ENCODE data around the gene AATK.

AATK gene

DNA sequence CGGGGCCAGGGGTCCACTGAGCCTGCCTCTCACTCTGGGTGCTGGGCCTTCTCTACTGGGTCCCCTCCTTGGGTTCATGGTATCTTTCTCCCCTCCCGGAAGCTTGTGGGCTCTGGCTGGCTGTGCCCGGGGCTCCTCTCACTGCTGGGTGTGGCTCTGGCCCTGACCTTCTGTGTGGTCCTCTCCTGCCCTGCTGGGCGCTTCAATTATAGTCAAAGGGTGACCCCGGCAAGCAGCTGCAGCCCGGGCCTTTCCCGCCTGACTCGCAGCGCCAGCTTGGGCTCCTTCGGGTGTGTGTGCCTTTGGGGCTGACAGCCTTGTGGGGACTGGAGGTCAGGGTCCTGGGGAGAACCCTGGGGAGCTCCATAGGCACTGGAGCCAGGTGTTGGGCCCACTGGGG lies 55.0 kb downstream of the AATK start:
- no peak for DNase-seq

DNA sequence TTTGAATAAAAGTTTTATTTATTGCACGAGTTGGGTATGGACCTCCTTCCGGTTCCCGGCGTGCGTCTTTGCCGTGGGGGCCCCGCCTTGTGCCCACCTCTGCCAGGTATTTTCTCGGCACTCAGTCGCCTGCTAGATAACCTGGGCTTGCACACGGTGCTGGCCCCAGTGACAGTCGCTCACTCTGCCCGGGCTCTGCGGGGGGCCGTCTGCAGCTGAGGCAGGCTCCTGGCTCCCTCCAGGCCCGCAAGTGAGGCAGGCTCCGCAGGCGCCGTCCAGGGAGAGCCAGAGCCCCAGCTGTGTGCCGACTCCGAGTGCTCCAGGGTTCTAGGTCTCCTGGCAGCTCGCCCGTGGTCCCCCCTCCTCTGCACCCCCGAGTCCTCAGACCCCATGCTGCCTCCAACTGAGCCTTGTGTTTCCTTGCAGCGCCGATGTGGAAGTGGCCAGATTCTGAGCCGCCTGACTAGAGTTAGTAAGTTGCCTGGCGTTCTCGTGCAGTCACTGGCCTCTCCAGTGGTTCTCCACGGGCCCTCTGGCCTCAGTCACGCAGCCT lies 55.5 kb downstream of the AATK start:
- DNase-seq: no peak

DNA sequence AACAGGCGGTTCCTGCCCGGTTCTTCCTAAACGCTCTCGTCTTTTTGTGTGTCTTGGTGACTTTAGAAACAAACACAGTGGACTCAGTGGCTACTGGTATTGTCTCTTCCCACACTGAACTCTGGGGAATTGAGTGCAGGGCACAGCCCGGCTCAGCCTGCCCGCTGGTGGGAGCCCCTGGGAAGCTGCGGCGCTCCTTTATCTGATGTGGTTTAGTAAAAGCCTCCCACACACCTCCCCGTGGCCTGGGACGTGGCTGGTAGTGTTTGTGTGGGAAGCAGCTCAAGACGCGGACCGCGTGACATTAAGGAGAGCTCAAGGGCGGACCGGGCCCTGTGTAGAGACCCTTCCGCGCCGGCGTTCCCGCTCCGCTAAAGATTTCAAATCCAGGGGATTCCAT lies 56.1 kb downstream of the AATK start:
- no peak for DNase-seq

DNA sequence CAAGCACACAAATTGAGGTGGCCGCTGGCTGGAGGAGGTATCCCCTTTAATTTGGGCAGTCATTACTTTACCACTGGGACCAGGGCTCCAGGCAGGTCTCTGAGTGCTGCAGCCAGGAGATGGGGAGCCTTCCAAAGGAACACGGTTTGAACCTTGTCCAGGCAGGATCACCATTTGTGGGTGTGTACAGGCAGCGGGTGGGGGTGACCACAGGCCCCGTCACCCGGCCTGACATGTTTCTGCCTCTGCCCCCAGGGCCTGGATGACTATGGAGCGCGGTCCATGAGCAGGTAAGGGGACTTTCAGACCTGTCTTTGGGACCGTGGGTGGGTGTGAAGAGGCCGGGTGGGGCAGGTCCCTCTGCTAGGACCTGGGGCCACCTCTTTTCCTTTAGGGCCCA lies 57.8 kb downstream of the AATK start:
- no peak for DNase-seq

DNA sequence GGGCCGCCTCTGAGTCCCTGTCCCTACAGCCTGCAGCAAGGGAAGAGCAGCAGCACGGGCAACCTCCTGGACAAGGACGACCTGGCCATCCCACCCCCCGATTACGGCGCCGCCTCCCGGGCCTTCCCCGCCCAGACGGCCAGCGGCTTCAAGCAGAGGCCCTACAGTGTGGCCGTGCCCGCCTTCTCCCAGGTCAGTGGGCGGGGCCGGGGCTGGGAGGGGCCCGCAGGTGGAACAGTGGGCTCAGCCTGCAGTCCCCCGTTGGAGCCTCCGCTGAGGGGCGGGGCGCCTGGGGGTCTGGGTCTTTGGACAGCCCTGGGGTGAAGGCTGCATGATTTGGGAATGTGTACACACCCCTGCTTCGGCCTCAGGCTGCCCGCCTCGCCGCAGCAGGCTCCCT lies 59.3 kb downstream of the AATK start:
- no peak for DNase-seq

DNA sequence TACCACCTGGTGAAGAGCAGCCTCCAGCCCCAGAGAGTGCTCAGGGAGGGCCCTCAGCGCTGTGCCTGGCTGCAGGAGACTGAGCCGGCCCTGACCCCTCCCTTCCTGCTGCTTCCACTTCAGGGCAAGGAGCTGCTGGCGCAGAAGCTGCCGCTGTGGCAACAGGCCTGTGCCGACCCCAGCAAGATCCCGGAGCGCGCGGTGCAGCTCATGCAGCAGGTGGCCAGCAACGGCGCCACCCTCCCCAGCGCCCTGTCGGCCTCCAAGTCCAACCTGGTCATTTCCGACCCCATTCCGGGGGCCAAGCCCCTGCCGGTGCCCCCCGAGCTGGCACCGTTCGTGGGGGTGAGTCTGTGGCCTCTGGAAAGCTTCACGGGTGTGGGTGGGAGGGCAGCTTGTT lies 62.6 kb downstream of the AATK start:
- no peak for DNase-seq

DNA sequence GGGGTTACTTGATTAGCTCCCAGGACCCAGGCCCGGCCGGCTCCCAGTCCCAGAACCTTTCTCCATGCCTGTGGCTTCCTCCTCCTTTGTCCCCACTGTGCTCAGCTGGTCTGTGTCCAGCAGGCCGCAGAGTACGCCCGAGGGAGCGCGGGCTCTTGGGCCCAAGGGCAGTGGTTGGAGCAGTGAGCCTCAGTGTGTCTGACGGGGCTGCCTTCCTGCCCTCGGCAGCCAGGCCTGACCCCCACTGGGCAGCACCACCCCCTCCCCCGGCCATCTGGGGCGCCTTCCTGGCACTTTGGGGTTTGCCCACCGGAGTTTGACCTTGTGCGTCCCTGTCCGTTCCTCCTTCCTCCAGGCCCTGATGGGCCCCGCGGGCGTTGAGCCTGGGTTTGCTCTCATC lies 63.2 kb downstream of the AATK start:
- DNase-seq: no peak

DNA sequence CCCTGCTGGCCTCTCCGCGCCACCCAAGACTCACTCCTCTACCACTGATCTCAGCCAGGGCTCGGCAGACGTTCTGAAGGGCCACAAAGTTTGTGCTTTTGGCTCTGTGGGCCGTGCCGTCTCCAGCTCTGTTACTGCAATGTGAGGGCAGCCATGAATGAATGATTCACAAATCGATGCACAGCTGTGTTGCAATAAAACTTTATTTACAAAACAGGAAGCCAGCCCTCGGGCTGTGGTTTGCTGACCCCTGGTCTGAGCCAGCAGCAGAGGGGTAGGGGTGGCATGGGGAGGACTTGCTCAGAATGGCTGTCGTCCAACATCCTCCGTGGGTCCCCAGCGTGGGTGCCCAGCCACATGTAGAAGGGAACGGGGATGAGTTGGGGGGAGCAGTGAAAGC lies 63.7 kb downstream of the AATK start:
- DNase-seq: no peak

DNA sequence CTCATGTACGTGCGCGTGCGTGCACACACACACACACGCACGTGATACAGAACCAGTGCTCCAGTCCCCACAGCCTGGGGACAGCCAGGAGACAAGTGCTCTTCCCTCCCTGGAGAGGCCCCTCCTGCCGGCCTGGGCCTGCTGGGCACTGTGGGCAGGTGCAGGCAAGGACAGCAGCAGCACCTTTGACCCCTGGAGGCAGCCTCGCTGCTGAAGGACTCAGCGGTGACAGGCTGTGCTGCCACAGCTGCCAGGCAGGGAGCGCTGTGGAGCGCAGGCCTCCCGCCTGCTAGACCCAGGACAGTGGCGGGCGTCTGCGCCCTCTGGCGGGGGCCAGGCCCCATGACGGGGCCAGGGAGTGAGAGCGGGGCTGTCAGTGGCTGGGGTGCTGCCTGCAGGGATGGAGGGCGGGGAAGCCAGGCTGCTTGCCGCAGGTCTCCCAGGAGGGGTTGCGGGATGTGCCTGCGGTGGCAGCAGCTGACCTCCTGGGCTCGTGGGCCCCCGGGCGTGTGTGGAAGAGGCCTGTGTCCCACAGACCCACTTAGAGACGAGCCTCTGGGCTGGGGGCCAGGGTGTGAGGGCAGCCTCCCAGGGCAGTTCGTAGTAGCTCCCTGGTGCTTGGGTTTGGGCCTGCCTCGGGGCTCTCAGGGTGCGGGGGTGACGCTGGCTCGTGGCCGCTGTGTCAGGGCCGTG lies 64.3 kb downstream of the AATK start:
- peak; percentile 84 for DNase-seq

DNA sequence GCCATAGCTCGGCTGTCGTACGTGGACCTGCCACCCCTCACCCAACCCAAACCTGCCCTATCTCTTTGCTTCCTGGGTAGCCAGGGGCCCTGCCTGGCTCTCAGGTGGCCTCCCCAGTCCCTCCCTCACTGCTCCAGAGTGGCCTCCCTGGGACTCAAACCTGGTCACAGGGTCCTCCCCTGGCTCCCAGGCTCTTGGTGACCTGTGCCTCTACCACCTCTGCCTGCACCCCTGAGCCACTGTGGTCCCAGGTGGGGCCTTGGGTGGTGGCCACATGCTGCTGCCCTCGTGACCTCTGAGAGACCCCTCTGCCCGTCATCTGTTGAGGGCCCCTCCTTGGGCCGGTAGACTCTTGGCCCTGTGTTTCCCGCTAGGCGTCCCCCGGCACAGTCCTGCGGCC lies 65.4 kb downstream of the AATK start:
- no peak for DNase-seq

DNA sequence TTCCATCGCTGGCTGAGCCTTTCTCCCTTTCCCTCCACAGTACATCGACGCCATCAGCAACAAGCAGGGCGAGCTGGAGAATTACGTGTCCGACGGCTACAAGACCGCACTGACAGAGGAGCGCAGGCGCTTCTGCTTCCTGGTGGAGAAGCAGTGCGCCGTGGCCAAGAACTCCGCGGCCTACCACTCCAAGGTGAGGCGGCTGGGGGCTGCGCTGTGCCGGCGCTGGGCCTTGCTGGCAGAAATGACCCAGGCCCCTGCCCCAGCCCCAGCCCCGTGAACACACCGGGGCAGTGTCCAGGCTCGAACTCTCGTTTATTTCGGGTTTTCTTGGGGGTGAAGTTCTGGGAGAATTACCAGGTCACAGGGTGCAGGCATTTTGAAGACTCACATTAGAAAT lies 66.1 kb downstream of the AATK start:
- no peak for DNase-seq

DNA sequence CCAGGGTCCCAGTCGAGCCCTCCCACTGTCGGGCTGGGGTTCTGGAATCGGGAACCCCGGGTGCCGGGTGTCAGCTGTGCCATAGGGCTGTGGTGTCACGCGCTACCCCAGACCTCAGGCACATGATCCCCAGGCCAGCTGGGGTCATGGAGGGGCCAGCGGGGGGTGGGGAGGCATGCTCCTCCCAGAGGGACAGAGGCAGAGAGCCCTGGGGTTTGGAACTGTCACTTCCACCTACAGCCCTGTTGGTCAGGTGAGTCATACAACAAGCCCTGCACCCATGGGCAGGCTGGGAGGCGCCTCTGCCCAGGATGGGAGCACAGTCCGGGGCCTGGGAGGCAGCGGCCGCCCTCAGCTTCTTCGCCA lies 68.1 kb downstream of the AATK start:
- DNase-seq: no peak

DNA sequence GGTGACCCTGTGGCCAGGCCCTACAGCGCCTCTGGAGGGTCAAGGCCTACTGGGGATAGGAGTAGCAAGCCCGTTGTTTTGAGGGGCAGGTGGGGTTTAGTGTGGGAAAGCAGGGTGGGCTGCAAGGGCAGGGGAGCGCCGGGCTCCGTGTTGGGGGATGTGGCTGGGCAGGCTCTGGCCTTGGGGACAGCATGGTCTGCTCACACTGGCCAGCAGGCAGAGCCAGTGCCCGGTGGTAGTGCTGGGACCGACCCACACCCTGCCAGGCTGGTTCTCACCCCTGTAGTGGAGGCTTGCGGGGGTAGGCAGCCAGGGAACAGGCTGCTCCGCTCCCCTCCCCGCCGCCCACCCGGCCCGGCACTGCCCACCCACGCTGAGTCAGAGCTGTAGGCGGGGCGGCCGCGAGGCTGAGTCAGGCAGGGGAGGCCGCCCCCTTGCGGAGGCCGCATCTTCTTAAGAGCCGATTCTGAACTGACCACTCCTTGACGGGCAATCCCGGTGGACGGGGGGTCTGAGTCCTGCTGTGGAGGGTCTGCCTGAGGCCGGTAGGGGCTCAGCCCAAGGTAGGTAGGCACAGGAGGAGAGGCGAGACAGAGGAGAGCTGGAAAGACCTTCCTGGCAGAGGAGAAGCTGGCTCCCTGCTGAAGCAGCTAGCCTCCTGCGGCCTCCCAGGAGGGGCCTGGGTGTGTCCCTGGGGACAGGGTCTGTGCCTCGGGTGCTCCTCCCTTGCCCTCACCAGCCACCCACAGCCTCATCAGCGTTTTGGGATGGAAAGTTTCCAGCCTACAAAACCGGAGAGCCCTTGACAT lies 68.7 kb downstream of the AATK start:
- peak; percentile 55 for DNase-seq

DNA sequence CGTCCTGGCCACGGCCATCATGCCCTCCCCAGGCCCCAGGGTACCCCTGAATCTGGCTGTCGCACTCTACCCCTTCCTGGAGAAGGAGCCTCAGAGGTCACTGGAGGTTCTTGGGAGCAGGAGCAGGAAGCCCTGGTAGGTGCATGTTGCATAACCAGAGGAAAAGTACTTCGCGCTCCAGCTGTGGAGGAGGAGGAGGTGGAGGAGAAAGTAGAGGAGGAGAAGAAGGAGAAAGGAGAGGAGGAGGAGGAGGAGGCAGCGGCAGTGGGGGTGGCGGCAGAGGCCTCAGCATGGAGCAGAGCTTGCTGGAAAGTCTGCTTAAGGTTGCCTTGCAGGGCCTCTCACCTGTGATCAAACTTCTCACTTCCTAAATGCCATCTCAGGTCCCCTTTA lies 69.3 kb downstream of the AATK start:
- no peak for DNase-seq

DNA sequence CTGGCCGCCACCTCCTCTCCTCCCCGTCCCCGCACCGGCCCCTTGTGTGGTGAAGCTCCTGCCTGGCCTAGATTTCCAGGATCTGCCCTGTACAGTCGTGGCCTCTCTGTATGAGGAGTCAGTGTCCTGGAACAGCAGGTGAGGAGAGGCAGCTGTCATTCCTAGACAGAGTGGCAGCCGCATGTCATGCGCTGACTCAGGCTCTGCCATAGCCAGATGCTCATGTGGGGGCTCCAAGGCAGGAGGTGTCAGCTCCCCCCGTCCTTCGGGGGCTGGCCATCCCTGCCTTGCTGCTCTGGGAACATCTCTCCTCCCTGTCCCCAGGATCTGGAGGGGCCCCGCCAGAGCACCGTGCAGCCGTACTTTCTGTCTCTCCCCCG lies 70.6 kb downstream of the AATK start:
- no peak for DNase-seq

DNA sequence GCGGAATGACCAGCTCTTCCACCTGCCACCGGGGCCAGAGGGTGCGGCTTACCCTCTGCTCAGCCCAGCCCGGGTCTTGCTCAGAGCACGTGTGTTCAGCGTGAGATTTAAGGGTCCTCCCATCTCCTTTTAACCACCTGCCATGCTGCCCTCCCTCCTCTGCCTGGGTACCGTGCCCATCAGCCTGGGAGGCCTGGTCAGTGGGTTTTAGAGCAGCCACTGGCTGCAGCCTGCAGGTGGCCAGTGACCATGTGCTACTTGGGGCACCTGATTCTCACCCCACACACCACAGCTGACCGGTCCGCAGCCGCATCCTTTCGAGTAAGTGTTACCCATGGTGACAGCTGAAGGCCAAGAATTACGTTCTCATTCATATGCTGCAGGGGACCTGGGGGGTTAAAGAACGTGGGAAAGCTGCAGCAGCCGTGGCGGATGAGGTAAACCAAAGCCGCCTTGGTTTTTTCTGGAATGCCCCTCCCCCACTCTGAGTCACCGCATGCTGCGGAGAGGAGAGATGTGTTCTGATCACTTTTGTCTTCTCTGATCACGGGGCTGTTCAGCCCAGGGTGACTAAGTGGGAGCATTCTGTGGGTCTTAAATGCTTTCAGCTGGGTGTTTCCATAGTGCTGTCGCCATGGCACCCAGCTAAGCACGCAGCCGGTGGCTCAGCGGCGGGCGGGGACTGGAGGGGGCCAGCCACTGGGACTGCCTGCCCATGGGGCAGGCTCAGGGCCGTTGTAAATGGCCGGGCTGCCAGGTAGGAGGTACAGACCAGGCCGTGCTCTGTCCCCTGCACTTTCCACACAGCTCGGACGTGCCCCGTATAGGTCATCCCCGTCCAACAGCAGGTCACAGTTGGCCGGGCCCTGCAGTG lies 71.3 kb downstream of the AATK start:
- DNase-seq: peak; percentile 70

DNA sequence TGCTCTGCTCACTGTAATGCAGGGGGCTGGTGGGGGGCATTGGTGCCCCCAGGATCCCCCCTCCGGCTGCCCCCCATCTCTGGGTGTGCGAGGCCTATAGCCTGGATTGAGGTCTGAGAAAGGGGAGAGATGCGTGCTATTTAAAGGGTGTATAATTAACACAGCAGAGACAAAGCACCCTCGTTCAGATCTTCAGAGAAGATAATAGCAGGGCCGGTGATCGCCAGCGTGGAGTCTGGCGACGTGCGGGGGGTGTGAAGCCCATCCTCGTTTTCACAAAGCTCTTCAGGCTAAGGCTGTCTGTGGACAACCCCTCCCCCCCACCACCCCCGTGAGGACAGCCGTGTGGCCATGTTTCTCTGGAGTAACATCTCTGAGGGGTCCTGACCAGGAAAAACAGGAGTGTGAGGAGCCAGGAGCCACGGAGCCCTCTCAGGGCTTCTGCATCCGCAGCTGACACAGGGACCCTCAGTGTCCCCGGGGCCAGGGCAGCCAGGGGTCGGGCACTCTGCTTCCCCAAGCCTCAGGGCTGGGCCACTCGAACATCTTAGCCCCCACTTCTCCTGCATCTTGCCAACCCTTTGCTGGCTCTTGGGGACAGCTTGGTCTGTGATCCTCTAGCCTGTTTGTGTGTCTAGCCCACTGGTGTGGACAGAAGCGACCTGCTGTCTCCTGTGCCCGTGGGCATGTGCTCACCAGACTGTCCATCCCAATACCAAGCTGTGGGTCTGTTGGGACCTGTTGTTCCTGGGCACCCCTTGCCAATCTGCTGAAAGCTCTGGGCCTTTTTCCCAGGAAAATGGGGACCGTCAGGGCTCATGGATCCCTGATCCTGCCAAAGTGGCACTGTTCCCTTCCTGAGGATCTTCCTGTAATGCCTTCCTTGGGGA lies 72.2 kb downstream of the AATK start:
- no peak for DNase-seq

DNA sequence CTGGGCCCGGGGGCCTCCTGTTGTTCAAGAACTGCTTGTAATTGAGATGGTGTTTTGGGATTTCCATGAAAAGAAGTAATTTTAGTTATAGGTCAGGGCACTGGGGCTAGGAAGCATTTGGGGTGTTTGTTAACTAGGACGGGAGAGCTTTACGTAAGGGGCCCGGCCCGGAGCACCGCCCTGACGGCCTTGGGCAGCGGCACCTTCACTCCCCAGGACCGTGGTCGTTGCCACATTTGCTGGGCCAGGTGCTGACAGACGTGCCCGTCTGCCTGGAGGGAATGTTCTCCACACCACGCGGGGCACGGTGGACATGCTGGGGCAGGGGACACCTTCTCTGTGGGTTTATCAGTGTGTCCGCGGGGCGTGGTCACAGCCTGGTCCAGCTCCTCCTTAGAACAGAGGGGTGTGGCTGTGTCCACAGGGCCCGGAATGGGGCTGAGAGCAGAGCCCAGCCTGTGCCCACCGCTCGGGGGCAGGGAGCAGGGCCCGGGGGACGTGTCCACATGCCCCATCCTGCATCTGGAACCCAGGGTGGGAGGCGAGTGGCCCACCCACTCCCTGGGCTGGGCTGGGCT lies 73.4 kb downstream of the AATK start:
- no peak for DNase-seq

DNA sequence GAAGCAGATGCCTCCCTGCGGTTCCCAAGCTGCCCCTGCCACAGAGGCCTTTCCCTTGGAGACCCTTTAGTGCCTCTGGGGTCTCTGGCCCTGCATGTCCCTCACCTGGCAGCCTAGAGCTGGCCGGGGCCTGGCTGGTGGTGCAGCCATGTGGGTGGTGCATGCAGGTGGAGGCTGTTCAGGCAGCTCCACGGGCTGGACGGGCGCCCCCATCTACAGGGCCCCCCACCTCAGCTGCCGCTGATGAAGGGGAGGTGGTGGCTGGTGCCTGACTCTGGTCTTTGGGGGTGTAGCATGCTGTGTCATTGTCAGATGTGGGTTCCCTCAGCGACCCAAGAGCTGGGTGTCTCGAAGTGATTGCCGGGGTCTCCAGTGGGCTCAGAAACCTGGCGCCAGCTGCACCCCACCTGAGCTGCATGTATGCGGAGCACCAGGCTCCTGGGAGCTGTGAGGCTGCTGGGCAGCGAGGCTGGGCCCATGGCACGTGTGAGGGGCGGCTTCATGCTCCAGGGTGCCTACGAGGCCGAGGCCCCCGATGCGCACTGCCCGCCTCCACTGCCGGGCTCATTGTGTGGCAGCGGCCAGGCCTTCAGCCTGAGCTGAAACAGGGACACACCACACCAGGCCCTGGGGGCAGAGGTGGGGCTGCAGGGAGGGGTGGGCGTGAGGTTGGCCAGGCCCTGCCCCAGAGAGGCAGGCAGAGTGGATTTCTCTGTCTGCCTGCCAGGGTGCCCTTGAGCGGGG lies 74.1 kb downstream of the AATK start:
- no peak for DNase-seq

DNA sequence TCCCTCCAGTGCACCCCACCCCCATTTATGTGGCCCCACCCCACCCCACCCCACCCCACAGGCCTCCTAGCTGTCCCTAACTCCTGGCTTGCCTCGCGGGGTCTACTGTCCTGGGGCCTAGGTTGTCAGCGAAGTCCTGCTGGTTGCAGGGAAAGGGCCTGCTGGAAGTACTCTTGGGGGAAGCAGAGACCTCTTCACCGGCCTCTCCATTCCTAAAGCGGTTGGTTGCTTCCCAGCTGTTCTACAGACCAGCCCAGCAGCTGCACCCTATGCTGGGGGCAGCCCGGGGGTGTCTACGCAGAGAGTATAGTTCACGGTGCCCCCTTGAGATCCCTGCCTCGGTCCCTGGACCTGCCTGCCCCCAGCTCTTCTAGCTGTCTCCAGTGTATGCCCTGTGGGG lies 74.9 kb downstream of the AATK start:
- DNase-seq: no peak
